Thyroid gland (tissue), 4 donors: ENCODE results near the gene AKR1C3.
"Not testable (repeated sequence)": the region's sequence is repeated elsewhere in the genome, so short reads cannot be mapped to it uniquely, and the experiment has no call there.

ENCODE experiments used
- CTCF ChIP-seq, 6 experiments: fragments of 200-600 bp in 3 of 6; fragments of 450-650 bp in 3 of 6; sonication (generic) in 3 of 6; IDR thresholded peaks; one replicate each; pipeline ENCODE4 v1.5.1; 2016 to 2019; ENCODE audit warnings: antibody characterized with exemption in 6 of 6, mild to moderate bottlenecking in 2 of 6, inconsistent platforms in 1 of 6, moderate library complexity in 1 of 6
- POLR2A ChIP-seq, 2 donors: fragments of 450-650 bp; IDR thresholded peaks; one replicate each; pipeline ENCODE4 v1.6.1; 2017; ENCODE audit warnings: antibody characterized with exemption in 2 of 2, mild to moderate bottlenecking in 2 of 2, moderate library complexity in 1 of 2

- not testable (repeated sequence) for TF ChIP-seq POLR2A, CTCF (IDR thresholded peaks at IDR 0.05)
Observed at GRCh38 chr10:5052951-5053500, 41.2 kb upstream of the AKR1C3 start.
